ENCODE results near the gene RABEPK. TPM values are rescaled to one million over a fixed set of nuclear protein-coding genes. Genes with fewer than 3 reads are reported as not detected.

Gene RABEPK, protein sequence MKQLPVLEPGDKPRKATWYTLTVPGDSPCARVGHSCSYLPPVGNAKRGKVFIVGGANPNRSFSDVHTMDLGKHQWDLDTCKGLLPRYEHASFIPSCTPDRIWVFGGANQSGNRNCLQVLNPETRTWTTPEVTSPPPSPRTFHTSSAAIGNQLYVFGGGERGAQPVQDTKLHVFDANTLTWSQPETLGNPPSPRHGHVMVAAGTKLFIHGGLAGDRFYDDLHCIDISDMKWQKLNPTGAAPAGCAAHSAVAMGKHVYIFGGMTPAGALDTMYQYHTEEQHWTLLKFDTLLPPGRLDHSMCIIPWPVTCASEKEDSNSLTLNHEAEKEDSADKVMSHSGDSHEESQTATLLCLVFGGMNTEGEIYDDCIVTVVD
- total RNA-seq, result 10 to 100 TPM; 19.3 to 19.7 TPM
- polyA plus RNA-seq (2013, experiment 1 of 2), result 19.6 TPM
- 18.7 TPM for polyA plus RNA-seq (2013, experiment 2 of 2)
- long read RNA-seq, experiment 1, partial matches to known transcripts, result 5 of 9 reads
- long read RNA-seq, experiment 1, other reads (novel, unspliced or antisense), result 1 of 9 reads
- long read RNA-seq, experiment 2, transcript RABEPK-202 (8 exons, 1,504 nt), result major isoform, 15 of 26 reads
- long read RNA-seq, experiment 2, partial matches to known transcripts, result 4 of 26 reads
- long read RNA-seq, experiment 2, other reads (novel, unspliced or antisense), result 3 of 26 reads
- long read RNA-seq, experiment 3, transcript RABEPK-202 (8 exons, 1,504 nt), result major isoform, 44 of 95 reads
- long read RNA-seq, experiment 3, transcript RABEPK-204 (9 exons, 1,466 nt), result minor isoform, 24 of 95 reads
- long read RNA-seq, experiment 3, partial matches to known transcripts, result 7 of 95 reads
- long read RNA-seq, experiment 3, other reads (novel, unspliced or antisense), result 17 of 95 reads
- long read RNA-seq, experiment 4, transcript RABEPK-204 (9 exons, 1,466 nt), result major isoform, 18 of 65 reads
- long read RNA-seq, experiment 4, transcript RABEPK-202 (8 exons, 1,504 nt), result minor isoform, 16 of 65 reads
- long read RNA-seq, experiment 4, partial matches to known transcripts, result 13 of 65 reads
- long read RNA-seq, experiment 4, other reads (novel, unspliced or antisense), result 16 of 65 reads

GRCh38 chr9:125200216-125201047 lies at the start of gene RABEPK:
Gene RABEPK, plus strand, starts transcription at chr9:125200542. Its CDS starts 2,472 bp downstream, at chr9:125203014.
- peak within 1 kb of the TSS; percentile 74 for H3K9ac ChIP-seq (ENCODE audit: extremely low read depth, low read length, poor library complexity, severe bottlenecking)
- peaks cover 8% of the 10 kb centered on the region for H3K27me3 Mint-ChIP-seq (ENCODE audit: insufficient read depth)
- peaks cover 10% of the 10 kb centered on the region for H3K36me3 ChIP-seq (ENCODE audit: control insufficient read depth, insufficient read depth, low read length)
- TF ChIP-seq CTCF (conservative IDR thresholded peaks at IDR 0.05), result no peak
- H3K9me3 Mint-ChIP-seq, result no peaks in the 10 kb centered on the region
- DNase-seq, result peak; percentile 97
- no peaks in the 10 kb centered on the region for H3K27me3 ChIP-seq (ENCODE audit: control insufficient read depth, insufficient read depth, low read length, poor library complexity, severe bottlenecking)
- peak within 1 kb of the TSS; percentile 78 for H3K4me3 ChIP-seq (ENCODE audit: low read length)
- H3K27ac Mint-ChIP-seq, result peak within 1 kb of the TSS; percentile 98
- H3K4me1 ChIP-seq (ENCODE audit: control insufficient read depth, insufficient read depth, low read length), result peaks cover 2% of the 10 kb centered on the region
- peak within 1 kb of the TSS; percentile 41 for H3K27ac ChIP-seq (ENCODE audit: low read depth, low read length)
- peak within 1 kb of the TSS; percentile 82 for H3K4me3 Mint-ChIP-seq
- WGBS, 2 experiments (ENCODE audit: insufficient coverage in 1 of 2, insufficient read length in 1 of 2), result 0% methylated on average over 19 to 51 of the region's 51 CpGs
- peaks cover 17% of the 10 kb centered on the region for H3K4me1 Mint-ChIP-seq
- H3K36me3 Mint-ChIP-seq (ENCODE audit: low read depth), result peaks cover 11% of the 10 kb centered on the region
- H3K9me3 ChIP-seq (ENCODE audit: control insufficient read depth, low read length), result no peaks in the 10 kb centered on the region

- 83 to 90% methylated on average over 1 to 2 of the region's 2 CpGs for WGBS, 2 experiments (ENCODE audit: insufficient coverage in 1 of 2, insufficient read length in 1 of 2)
- Mint-ChIP-seq H3K27ac (no peak overlapping the region), H3K27me3 (ENCODE audit: insufficient read depth) (no peaks in the 10 kb centered on the region), H3K4me3 (no peak overlapping the region), H3K4me1 (no peaks in the 10 kb centered on the region), H3K9me3 (no peaks in the 10 kb centered on the region), H3K36me3 (ENCODE audit: low read depth) (peaks cover 46% of the 10 kb centered on the region)
- no peaks in the 10 kb centered on the region for H3K9me3 ChIP-seq (ENCODE audit: control insufficient read depth, low read length)
- no peaks in the 10 kb centered on the region for H3K27me3 ChIP-seq (ENCODE audit: control insufficient read depth, insufficient read depth, low read length, poor library complexity, severe bottlenecking)
- no peak for DNase-seq
- TF ChIP-seq CTCF (conservative IDR thresholded peaks at IDR 0.05), result no peak
- no peak overlapping the region for H3K9ac ChIP-seq (ENCODE audit: extremely low read depth, low read length, poor library complexity, severe bottlenecking)
- H3K27ac ChIP-seq (ENCODE audit: low read depth, low read length), result no peak overlapping the region
- no peaks in the 10 kb centered on the region for H3K4me1 ChIP-seq (ENCODE audit: control insufficient read depth, insufficient read depth, low read length)
- no peak overlapping the region for H3K4me3 ChIP-seq (ENCODE audit: low read length)
- H3K36me3 ChIP-seq (ENCODE audit: control insufficient read depth, insufficient read depth, low read length), result peaks cover 60% of the 10 kb centered on the region
These were observed 48.6 kb upstream of the RABEPK start for GRCh38 chr9:125151730-125152129.

Measured in endodermal cell (in vitro differentiated cells).